ENCODE results near the gene CYB5R3.
"Not testable (repeated sequence)": the region's sequence is repeated elsewhere in the genome, so short reads cannot be mapped to it uniquely, and the experiment has no call there.

The CYB5R3 gene

DNA sequence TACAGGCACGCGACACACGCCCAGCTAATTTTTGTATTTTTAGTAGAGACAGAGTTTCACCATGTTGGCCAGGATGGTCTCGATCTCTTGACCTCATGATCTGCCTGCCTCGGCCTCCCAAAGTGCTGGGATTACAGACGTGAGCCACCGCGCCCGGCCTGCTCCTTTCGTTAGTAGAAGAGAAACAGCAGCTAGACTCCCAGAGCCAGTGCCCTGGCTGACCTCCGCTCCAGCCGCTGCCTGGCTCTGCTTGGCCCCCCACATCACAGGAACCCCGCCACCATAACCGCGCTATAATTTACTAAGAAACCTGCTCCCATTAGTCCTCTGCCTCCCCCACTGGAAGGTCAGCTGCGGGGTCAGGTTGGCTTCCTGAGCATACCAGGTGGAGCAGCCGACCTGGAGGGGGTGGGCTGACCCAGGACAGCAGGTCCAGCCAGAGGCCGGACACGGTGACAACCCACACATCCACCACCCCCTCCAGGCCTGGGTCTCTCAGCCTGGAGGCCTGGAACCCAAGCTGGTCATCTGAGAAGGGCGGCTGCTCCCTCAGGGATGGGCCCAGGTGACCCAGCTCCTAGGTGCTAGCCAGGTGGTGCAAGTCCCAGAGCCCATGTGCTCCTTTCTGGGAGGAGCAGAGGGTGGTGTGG is 27.0 kb downstream of the CYB5R3 start:
- no peak for DNase-seq

DNA sequence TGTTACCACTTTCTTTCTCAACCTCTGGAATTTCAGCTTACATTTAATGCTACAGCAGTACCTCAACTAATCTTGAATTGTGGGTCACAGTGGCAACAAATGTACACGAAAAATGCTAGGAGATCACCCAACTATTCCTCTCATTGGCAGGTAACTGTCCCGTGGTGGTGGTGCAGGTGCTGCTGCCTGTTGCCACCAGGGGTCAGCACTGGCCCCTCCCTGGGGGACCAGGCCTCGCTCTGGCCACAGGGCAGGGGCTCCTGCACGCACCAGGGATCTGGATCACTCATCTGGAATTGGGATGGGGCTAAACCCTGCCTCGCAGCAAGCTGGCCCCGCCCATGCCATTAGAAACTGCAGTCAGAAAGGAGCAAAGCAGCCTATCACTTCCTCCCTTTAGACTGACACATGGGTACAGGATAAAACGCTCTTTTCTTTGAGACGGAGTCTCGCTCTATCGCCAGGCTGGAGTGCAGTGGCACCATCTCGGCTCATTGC is 27.6 kb downstream of the CYB5R3 start:
- no peak for DNase-seq

DNA sequence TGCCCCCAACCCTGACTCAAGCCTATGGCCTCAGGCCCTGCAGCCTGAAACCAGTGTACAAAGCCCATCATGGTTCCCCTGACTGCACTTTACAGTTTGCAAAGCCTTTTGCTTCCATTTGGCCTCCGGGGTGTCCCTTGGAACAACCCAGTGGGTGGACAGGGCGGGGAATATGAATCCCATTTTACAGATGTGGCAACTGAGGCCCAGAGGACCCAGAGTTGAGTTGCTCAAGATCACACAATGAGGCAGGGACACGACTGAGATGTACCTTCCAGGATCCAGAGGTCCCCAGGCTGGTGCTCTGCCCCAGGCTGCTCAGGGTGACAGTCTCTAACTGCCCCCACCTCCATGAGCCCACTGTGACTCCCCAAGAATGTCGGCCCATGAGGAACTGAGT is 29.1 kb downstream of the CYB5R3 start:
- DNase-seq = no peak

DNA sequence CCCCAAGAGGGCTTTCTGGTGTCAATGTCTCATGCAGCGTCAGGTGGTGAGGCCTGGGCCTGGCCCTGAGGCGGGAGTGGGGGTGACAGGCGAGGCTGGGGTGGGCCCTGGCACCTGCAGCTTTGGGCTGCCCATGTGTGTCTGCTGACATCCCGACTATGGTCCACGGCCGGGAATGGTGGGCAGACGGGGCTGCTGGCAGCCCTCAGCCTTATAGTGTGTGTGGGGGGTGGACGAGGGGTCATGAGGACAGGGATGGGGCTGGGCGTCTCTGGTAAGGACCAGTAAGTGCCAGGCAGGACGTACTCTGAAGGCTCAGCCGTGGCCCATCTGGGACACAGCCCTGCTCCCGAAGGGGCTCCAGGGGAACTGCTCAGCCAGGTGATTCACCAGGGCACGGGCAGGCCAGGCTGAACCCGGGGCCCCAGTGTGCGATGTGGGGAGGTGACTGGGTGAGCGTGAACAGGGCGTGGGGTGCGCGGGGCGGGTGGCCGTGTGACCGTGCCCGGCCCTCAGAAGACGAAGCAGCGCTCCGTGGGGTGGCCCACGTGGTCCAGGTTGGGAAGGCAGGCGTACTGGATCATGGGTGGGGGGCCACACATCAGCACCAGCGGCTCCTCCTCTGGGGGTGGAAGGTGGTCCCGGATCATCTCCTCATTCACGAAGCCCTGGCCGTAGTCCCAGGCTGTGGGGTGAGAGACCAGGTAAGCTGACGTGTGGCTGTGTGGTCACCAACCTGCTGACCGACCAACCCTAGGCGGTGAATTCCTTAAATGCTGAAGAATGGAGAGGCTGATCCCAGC is 29.7 kb downstream of the CYB5R3 start:
- no peak for DNase-seq

DNA sequence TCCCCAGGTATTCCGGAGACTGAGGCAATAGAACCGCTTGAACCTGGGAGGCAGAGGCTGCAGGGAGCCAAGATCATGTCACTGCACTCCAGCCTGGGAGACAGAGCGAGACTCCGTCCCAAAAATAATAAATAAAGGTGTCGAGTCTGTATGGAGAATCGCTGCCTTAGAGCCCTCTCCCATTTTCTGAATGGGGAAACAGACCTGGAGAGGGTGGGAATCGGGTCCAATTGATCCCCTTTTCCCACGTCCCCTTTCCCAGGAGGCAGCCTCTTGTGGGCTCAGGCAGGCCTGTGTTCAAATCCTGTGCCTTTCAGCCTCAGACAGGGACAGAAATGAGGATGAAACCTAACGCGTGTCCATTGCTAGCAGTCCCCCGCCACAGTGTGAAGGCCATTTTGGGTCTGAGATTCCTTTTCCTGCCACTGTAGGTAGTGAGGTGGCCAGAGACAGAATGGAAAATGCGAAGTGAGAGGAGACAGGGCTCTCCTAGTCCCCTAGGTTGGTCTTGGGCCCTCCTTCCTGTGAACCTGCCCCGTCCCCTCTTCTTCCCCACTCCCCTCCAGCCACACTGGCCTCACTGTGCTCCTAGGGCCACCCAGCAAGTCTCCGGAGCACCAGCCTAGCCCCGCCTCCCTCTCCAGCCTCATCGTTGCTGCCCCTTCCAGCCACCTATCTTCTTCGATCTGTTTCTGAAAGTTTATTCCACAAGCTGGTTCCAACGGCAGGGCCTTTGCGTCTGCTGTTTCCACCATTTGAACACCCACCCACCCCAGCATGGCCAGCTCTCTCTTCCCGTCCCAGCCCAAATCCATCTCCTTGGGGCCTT is 31.8 kb downstream of the CYB5R3 start:
- no peak for DNase-seq

DNA sequence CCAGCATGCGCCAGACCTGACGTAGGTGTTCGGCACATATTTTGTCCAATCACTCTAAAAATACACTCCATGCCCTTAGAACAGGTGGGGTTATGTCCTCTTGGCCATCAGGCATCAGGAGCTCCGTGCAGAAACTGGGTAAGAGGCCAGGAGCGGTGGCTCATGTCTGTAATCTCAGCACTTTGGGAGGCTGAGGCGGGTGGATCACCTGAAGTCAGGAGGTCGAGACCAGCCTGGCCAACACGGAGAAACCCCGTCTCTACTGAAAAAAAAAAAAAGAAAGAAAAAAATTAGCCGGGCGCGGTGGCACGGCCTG is 33.4 kb downstream of the CYB5R3 start:
- not testable (repeated sequence) for DNase-seq

DNA sequence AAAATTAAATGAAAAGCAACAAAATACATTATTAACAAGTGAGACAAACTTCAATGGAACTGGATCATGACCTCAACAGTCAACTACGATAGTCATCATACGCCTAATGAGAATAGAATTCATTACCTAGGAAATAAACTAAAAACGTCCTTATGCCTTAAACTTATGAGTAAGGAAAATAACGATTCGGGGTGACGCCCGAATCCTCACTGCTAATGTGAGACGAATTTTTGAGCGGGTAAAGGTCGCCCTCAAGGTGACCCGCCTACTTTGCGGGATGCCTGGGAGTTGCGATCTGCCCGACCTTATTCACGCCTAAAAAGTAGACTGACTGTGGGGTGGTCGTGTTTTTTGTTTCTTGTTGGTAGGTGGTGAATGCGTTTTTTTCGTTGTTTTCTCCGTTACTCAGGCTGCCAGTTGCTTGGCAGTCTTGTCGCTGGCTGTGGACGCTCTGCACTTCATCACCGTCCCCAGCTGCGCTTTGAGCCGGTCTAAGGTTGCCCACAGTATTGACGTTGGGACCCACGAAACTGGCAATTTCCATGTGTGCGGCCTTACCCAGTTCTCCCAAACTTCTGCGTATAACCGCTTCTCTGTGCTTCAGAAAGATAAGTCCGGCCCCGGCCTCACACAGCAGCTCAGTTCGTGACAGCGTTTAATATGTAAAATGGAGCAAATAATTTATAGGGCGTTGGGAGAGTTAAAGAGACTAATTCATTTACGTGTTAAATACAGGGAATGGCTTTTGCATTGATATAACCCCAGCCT is 33.9 kb downstream of the CYB5R3 start:
- no peak for DNase-seq

DNA sequence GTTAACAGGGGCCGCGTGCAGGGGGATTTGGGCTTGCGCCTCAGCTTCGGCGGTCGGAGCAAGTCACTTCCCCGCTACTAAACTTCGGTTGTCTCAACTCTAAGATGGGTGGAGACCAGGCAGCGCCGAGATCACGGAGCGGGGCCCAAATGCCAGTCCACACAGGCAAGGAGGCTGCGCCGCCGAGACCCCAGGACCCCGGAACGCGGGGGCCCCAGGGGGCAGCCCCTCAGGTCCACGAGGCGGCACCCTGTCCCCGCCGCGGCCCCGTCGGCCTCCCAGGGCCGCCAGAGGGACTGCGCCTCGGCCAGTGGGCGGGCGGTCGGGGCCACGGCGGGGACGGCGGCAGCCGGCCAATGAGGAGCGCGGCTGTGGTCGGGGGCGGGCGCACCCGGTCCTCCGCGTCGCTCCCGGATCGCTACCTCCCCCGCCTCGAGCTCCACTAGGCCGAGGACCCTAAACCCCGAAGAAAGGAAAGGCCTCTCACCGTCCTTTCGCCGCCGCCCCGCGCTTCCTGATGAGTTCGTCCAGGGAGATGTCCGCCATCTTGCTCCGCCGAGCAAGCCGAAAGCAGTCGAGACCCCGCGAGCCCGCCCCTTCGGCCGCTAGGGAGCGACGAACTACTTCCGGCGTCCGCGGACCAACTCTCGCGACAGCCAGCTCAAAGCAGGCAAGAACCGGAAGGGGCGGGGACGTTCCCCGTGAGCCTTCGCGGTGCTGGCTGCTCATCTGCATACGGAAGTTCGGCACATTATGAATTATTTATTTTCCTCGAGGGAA is 34.7 kb downstream of the CYB5R3 start, which contains the start of gene POLDIP3:
POLDIP3 (minus strand) TSS at position 572 of the 780 bp plus-strand sequence; CDS start at position 546, 26 bp downstream.
- peak; percentile 39 for DNase-seq

DNA sequence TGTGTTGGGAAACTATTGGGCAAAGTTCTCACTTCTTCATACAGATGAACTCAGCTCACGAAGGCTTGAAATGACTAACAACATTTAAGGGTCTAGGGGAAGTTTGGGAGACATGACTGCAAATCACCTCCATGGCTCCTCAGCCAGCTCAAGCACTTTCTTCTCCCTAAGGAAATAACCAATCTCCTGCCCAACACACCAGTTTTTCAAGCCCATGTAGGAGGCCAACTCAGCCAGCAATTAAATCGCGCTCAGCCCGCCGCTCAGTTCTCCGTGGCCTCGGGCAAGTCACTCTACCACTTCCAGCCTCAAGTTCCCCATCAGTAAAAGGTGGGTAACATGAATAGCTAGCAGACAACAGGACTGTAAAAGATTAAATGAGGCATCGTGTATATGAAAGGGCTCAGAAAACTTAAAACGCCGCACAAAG is 35.3 kb downstream of the CYB5R3 start:
- DNase-seq = no peak

DNA sequence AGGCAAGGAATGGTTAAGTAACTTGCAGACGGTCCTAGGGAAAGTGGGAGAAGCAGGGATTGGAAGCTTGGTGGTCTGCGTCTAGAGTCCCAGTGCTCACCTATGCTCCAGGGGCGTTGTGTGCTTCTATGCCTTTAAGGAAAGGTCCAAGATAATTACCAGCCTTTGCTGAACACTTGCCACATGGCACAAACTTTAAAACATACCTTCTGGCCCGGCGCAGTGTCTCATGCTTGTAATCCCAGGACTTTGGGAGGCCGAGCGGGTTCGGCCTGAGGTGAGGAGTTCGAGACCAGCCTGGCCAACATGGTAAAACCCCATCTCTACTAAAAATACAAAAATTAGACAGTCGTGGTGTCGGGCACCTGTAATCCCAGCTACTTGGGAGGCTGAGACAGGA is 36.9 kb downstream of the CYB5R3 start:
- DNase-seq = no peak

DNA sequence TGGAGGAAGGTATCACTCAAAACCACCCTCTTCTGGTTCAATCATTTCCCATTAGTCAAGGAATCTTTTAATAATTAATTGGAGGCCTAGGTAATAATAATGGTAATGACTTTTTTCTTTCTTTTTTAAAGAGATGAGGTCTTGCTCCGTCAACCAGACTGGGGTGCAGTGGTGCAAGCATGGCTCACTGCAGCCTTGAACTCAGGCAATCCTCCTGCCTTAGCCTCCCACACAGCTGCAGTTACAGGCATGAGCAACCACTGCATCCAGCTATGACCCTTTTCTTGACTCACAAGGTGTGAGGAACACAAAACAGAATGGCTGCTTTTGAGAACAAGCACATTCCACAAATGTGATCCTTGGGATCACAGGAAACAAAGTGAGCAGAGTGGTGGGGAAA is 38.1 kb downstream of the CYB5R3 start:
- DNase-seq = no peak

DNA sequence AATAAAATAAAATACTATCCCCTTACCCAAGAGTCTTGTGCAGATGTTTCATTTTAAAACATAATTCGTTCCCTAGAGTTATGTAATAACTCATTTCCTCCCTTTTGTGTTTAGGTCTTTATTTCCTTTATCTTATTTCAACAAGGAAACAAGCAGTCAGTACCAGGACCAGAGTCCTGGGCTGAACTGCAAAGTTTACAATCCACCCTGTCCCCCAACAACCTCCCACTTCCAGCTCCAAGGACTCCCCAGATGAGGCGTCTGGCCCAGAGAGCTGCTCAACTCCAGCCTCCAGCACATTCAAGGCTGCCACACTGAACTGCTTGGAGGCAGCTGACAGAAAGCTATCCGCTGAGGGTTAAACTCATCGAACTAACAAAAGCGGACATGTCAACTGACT is 39.0 kb downstream of the CYB5R3 start:
- DNase-seq = no peak

DNA sequence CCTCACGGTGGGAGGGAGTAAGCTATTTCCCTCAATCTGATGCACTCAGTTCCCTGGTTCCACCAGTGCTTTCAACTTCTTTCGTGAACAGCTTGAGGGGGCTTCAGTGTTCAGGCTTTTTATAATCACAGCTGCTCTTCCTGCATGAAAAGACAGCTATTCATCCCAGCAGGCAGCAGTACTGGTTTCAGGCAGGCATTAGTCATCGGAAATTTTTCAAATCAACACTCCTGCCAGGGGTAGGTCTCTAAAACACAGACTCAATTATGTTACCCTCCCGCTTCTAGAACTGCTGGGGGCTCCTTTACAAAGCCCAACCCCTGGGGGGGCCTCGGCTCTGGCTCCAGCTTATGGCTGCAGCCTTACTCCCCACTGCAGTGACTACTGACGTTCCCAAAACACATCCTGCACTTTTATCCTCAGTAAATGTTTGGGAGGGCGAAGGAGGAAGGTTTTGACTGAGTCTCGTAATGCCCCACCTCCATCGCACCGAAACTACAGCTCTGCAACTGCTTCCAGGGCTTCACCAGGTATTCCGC is 40.3 kb downstream of the CYB5R3 start:
- no peak for DNase-seq

DNA sequence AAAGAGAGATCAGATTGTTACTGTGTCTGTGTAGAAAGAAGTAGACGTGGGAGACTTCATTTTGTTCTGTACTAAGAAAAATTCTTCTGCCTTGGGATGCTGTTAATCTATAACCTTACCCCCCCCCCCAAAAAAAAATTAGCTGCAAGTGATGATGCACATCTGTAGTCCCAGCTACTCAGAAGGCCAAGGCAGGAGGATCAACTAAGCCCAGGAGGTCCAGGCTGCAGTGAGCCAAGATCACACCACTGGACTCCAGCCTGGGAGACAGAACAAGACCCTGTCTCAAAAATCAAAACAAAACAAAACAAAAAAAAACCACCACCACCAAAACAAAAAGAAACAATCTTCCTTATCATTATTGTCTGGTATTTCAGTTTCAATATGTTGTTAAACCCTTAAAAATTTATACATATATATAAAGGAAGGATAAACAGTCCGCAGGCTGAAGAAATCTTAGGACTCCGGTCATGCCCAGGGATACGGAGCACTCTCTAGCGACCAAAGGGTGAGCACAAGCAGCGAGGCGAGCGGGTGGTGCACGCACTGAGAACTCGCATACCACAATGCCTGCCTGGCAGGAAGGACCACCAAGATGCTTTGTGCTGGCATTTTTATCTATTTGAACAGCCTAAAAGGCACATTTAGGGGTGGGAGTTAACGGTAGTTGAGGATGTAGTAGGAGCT is 40.9 kb downstream of the CYB5R3 start:
- DNase-seq = no peak

DNA sequence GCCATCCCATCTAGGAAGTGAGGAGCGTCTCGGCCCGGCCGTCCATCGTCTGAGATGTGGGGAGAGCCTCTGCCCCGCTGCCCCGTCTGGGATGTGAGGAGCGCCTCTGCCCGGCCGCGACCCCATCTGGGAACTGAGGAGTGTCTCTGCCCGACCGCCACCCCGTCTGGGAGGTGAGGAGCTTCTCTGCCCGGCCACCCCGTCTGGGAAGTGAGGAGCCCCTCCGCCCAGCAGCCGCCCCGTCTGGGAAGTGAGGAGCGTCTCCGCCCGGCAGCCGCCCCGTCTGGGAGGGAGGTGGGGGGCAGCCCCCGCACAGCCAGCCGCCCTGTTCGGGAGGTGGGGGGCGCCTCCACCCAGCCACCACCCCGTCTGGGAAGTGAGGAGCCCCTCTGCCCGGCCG is 41.6 kb downstream of the CYB5R3 start:
- DNase-seq = not testable (repeated sequence)

DNA sequence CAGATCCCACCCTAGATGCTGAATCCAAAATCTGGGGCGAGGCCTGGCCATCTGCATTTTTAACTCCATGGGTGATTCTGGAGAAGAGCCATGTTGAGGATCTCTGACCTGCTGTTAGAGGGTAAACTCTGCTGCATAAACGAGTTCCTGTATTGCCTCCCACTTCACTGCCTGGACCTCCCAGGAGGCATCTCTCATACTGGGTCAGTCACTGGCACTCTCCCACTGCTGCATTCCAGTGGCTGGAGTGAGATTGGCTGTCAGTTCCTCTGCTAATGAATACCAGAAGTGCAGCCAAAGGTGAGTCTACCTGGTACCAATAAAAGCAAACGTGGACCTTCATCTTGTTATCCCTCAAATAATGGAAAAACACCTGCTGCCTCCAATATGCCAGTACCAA is 44.8 kb downstream of the CYB5R3 start:
- DNase-seq = no peak

DNA sequence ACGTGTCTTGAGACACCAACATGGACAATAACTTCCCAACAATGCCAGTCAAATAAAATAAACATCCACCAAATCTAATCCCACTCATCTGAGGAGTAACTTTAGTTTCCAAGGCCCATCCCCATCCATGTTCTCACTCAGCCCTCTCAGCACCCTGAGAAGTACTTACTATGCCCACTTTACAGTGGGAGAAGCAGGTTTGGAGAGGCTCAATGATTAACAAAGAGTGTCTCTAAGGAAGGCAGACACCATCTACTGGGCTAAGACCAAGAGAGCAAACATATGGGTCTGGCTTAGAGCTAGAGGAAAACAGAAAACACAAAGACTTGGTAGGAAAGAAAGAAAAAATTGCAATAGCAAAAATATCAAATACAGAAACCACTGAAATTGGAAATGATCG is 45.8 kb downstream of the CYB5R3 start:
- DNase-seq = no peak

DNA sequence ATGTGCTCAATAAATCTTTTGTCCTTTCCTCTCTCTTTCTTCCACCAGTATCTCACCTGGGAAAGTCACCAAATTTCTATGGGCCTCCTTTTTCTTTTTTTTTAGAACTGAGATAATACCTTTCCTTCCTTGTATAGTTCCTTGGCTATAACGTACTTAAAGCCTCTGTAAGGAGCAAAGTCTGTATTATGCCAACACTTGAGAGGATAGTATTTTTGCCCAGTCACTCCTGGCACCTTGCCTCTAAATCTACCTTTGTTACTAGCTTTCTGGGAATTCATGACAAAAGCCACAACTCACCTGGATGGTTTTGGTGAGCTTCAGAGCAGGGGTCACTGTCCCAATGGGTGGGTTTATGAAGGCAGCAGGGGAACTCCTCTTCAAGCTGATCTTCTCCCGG is 46.7 kb downstream of the CYB5R3 start:
- DNase-seq = no peak

DNA sequence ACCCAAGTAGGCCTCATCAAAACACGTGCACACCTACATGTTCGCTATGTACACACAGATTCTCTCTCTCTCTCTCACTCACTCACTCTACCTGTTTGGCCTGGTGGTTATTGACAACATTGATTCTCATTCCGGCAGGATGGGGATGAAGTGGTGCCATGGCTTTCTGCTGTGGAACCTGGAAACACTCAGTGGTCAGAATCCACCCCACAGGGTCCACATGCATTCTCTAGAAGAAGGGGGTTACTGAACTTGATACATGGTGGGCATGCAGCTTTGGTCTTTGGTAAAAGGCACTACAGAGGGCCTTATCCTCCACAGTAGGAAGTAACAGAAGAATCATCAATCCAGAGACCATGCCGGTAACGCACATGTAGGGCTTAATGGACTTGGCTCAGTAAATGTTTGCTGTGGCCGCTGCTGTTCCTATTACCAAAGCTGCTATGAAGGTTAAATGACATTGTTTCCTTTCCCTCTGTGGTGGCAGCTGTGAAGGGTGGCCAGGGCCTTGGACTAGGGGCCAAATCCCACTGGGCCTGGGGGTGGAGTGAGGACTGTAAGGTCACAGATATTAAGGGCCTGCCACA is 47.2 kb downstream of the CYB5R3 start:
- no peak for DNase-seq

DNA sequence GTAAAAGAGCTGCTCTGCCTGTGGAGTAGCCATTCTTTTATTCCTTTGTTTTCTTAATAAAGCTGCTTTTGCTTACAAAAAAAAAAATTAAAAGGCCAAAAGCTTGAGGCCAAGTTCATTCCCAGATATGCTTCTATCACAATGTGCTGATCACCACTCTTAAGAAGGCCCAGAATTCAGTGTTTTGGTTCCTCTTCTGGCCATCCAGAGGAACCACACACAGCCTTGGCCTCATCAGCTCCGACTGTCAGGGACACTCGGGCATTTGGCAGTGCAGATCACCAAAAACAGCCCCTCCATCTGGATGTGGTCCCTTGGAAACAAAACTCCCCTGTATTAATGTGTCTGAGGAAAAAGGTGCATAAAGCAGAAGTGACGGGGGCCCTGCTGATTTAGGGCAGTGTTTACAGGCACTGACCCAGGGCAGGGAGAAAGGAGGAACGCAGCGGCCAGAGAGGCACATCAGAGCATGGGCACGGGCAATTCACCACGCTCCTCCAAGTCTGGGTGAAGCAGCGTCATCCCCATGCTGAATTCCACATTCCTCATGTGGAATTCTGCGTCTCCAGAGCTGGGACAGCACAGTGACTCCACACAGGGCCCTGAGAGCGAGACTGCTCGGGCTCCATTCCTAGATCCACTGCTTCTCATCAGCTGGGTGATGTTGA is 52.2 kb downstream of the CYB5R3 start:
- DNase-seq = no peak

All from NCI-H187 treated with DMSO at 0.1 percent for 48 hours (cell line).